H9 (cell line): Measurements from ENCODE around the gene TMEM123. TPM values are rescaled to one million over a fixed set of nuclear protein-coding genes. Genes with fewer than 3 reads are reported as not detected.

Experiments used
- DNase-seq: peaks from one replicate; pipeline ENCODE4 v3.0.0-alpha.2; 2017
- H2AFZ ChIP-seq: one replicate; pipeline ENCODE4 v1.6.1; 2013; ENCODE audit warnings: mild to moderate bottlenecking, low read length, control low read depth, moderate library complexity
- H2AK5ac ChIP-seq: 2 replicates; pipeline ENCODE4 v1.6.1; 2013; ENCODE audit warnings: low read length, control low read depth, mixed read lengths; ENCODE audit not compliant: insufficient read length
- H2BK120ac ChIP-seq: one replicate; pipeline ENCODE4 v1.6.1; 2013; ENCODE audit warnings: low read depth, mild to moderate bottlenecking, low read length, control low read depth, inconsistent platforms; ENCODE audit not compliant: poor library complexity, severe bottlenecking
- H2BK12ac ChIP-seq: 2 replicates; pipeline ENCODE4 v1.6.1; 2013; ENCODE audit warnings: low read length, control low read depth, mixed read lengths, low read depth; ENCODE audit not compliant: insufficient read length
- H2BK15ac ChIP-seq: 2 replicates; pipeline ENCODE4 v1.6.1; 2013; ENCODE audit warnings: low read depth, low read length, control low read depth
- H2BK20ac ChIP-seq: one replicate; pipeline ENCODE4 v1.6.1; 2013; ENCODE audit warnings: low read depth, mild to moderate bottlenecking, low read length, control low read depth, inconsistent platforms; ENCODE audit not compliant: poor library complexity, severe bottlenecking
- H2BK5ac ChIP-seq: 2 replicates; pipeline ENCODE4 v1.6.1; 2013; ENCODE audit warnings: low read length, control low read depth, mixed read lengths; ENCODE audit not compliant: insufficient read length
- H3K14ac ChIP-seq: 2 replicates; pipeline ENCODE4 v1.6.1; 2013; ENCODE audit warnings: low read length, control low read depth; ENCODE audit not compliant: insufficient read depth
- H3K18ac ChIP-seq: 2 replicates; pipeline ENCODE4 v1.6.1; 2013; ENCODE audit warnings: low read depth, mild to moderate bottlenecking, mixed read lengths, low read length, control low read depth; ENCODE audit not compliant: insufficient read length
- H3K23ac ChIP-seq: 2 replicates; pipeline ENCODE4 v1.6.1; 2013; ENCODE audit warnings: low read length, control low read depth, mixed read lengths, low read depth; ENCODE audit not compliant: insufficient read length
- H3K23me2 ChIP-seq: 2 replicates; pipeline ENCODE4 v1.6.1; 2013; ENCODE audit warnings: low read depth, mild to moderate bottlenecking, mixed read lengths, low read length, control low read depth; ENCODE audit not compliant: insufficient read length, poor library complexity, severe bottlenecking
- H3K27ac ChIP-seq: 2 replicates; pipeline ENCODE4 v1.5.1; 2013; ENCODE audit warnings: low read length, control low read depth, mixed read lengths, low read depth; ENCODE audit not compliant: insufficient read length
- H3K27me3 ChIP-seq: 2 replicates; pipeline ENCODE4 v1.6.1; 2013; ENCODE audit warnings: low read length, control low read depth, inconsistent platforms; ENCODE audit not compliant: insufficient read depth
- H3K4ac ChIP-seq: 2 replicates; pipeline ENCODE4 v1.6.1; 2013; ENCODE audit warnings: low read depth, mild to moderate bottlenecking, control low read depth, inconsistent platforms, low read length, moderate library complexity
- H3K4me1 ChIP-seq: 2 replicates; pipeline ENCODE4 v1.6.1; 2013; ENCODE audit warnings: low read length, control low read depth, inconsistent platforms; ENCODE audit not compliant: insufficient read depth
- H3K4me2 ChIP-seq: 2 replicates; pipeline ENCODE4 v1.6.1; 2013; ENCODE audit warnings: low read length, control low read depth, mixed read lengths; ENCODE audit not compliant: insufficient read length, insufficient read depth
- H3K56ac ChIP-seq: 2 replicates; pipeline ENCODE4 v1.6.1; 2013; ENCODE audit warnings: low read depth, mild to moderate bottlenecking, mixed read lengths, low read length, control low read depth; ENCODE audit not compliant: insufficient read length
- H3K79me1 ChIP-seq: 2 replicates; pipeline ENCODE4 v1.6.1; 2013; ENCODE audit warnings: low read depth, mild to moderate bottlenecking, moderate library complexity, low read length, control low read depth, inconsistent platforms; ENCODE audit not compliant: insufficient read depth, poor library complexity, severe bottlenecking
- H3K79me2 ChIP-seq: 2 replicates; pipeline ENCODE4 v1.6.1; 2013; ENCODE audit warnings: low read length, control low read depth, inconsistent platforms; ENCODE audit not compliant: insufficient read depth
- H3K9ac ChIP-seq: 2 replicates; pipeline ENCODE4 v1.6.1; 2013; ENCODE audit warnings: low read length, control low read depth, mixed read lengths; ENCODE audit not compliant: insufficient read length; ENCODE audit errors: extremely low read depth
- H3K9me3 ChIP-seq: one replicate; pipeline ENCODE4 v1.6.1; 2013; ENCODE audit warnings: low read depth, low read length, inconsistent platforms; ENCODE audit not compliant: control insufficient read depth
- H3T11ph ChIP-seq: one replicate; pipeline ENCODE4 v1.6.1; 2013; ENCODE audit warnings: mild to moderate bottlenecking, low read length, control low read depth, inconsistent platforms
- H4K20me1 ChIP-seq: one replicate; pipeline ENCODE4 v1.6.1; 2013; ENCODE audit not compliant: control insufficient read depth, insufficient read length, insufficient read depth
- H4K5ac ChIP-seq: 2 replicates; pipeline ENCODE4 v1.6.1; 2013; ENCODE audit warnings: low read depth, mild to moderate bottlenecking, mixed read lengths, low read length, control low read depth; ENCODE audit not compliant: insufficient read length
- H4K8ac ChIP-seq: replicated peaks from 2 replicates; pipeline ENCODE4 v1.6.1; 2013; ENCODE audit warnings: low read length, control low read depth, mixed read lengths, low read depth; ENCODE audit not compliant: insufficient read length
- H4K91ac ChIP-seq: 2 replicates; pipeline ENCODE4 v1.6.1; 2013; ENCODE audit warnings: low read depth, mild to moderate bottlenecking, moderate library complexity, mixed read lengths, low read length, control low read depth; ENCODE audit not compliant: insufficient read length
- H3K27ac Mint-ChIP-seq, 3 experiments: 2 replicates in 2 of 3; 3 replicates in 1 of 3; pipeline ENCODE4 v1.8.0; 2020 to 2021; ENCODE audit warnings: mixed read lengths in 3 of 3, mild to moderate bottlenecking in 1 of 3, moderate library complexity in 1 of 3
- H3K27me3 Mint-ChIP-seq: 2 replicates; pipeline ENCODE4 v1.8.0; 2021; ENCODE audit warnings: low read depth, mild to moderate bottlenecking, moderate library complexity, mixed read lengths
- H3K36me3 Mint-ChIP-seq, 3 experiments: 2 replicates in 2 of 3; 3 replicates in 1 of 3; pipeline ENCODE4 v1.8.0; 2020 to 2021; ENCODE audit warnings: low read depth in 3 of 3, mixed read lengths in 3 of 3; ENCODE audit not compliant: insufficient read depth in 1 of 3
- H3K4me1 Mint-ChIP-seq, 2 experiments: 2 replicates each; pipeline ENCODE4 v1.8.0; 2020; ENCODE audit warnings: mixed read lengths in 2 of 2
- H3K4me3 Mint-ChIP-seq, 2 experiments: 2 replicates in 1 of 2; 3 replicates in 1 of 2; pipeline ENCODE4 v1.8.0; 2020 to 2021; ENCODE audit warnings: mild to moderate bottlenecking in 2 of 2, mixed read lengths in 2 of 2, moderate library complexity in 1 of 2
- H3K9me3 Mint-ChIP-seq, 2 experiments: 2 replicates in 1 of 2; 3 replicates in 1 of 2; pipeline ENCODE4 v1.8.0; 2020; ENCODE audit warnings: mild to moderate bottlenecking in 2 of 2, mixed read lengths in 2 of 2, moderate library complexity in 1 of 2
- WGBS: extraction: QIAGEN DNeasy Blood & Tissue Kit; methylation state at CpG from one replicate; pipeline ENCODE4 v1.1.7; 2013; ENCODE audit warnings: missing lambda C conversion rate, low lambda C conversion rate, mixed read lengths; ENCODE audit not compliant: insufficient read length; ENCODE audit errors: extremely low coverage; 5-methylcytosine and 5-hydroxymethylcytosine counted together
- total RNA-seq: library from RNA; stranded (reverse); gene quantifications from 2 replicates; pipeline ENCODE4 v1.2.1, GENCODE V29; 2021
- TF ChIP-seq, protein P1 (sequence below): fragments of 200-600 bp; sonication (generic); conservative IDR thresholded peaks from 3 replicates; pipeline ENCODE4 v1.8.0; 2021; ENCODE audit warnings: antibody characterized with exemption, mild to moderate bottlenecking

The TMEM123 gene
- total RNA-seq, 1 experiment from 2014 or later: 76.7 TPM

DNA sequence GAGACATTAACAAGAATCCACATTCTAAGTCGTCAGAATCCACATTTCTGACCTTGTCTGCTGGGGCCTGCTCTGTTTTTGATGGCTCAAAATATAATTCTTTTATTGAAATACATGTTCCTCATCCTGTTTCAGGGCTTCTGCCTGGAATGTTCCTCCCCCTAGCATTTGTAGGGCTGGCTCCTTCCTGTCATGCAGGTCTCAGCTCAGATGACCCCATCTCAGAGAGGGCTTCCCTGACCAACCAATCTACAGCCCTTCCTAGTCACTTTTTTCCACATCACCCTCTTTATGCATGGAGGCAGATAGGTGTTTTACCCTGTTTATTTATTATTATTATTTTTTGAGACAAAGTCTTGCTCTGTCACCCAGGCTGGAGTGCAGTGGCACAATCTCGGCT is 14.8 kb downstream of the TMEM123 start:
- Histone ChIP-seq H2BK12ac (no peak overlapping the region), H2BK15ac (no peak overlapping the region), H3K79me1 (no peaks in the 10 kb centered on the region), H3K4me2 (no peak overlapping the region), H3K14ac (no peak overlapping the region), H4K91ac (no peak overlapping the region), H3K4me1 (no peaks in the 10 kb centered on the region; the same call in 1 of the 2 replicates), H3K27me3 (no peaks in the 10 kb centered on the region), H3K23ac (no peak overlapping the region), H4K8ac (no peak overlapping the region), H3K9me3 (no peaks in the 10 kb centered on the region), H3K18ac (no peak overlapping the region), H4K20me1 (no peaks in the 10 kb centered on the region), H4K5ac (no peak overlapping the region), H3T11ph (no peak overlapping the region), H3K56ac (no peak overlapping the region), H2BK20ac (no peak overlapping the region), H3K9ac (no peak overlapping the region), H3K27ac (no peak overlapping the region), H3K23me2 (no peaks in the 10 kb centered on the region), H2BK120ac (no peak overlapping the region), H2AK5ac (no peak overlapping the region), H3K79me2 (no peaks in the 10 kb centered on the region), H2BK5ac (no peak overlapping the region), H3K4ac (no peak overlapping the region), H2AFZ (no peak overlapping the region)
- Mint-ChIP-seq H3K27ac (no peak overlapping the region), H3K4me3 (no peak overlapping the region), H3K27me3 (no peaks in the 10 kb centered on the region), H3K9me3 (peaks cover 29 to 37% of the 10 kb centered on the region in 2 experiments), H3K36me3 (peaks cover 30 to 68% (median 58%) of the 10 kb centered on the region in 3 experiments), H3K4me1 (peaks cover 19 to 39% of the 10 kb centered on the region in 2 experiments)
- DNase-seq: no peak
- TF ChIP-seq, protein P1, sequence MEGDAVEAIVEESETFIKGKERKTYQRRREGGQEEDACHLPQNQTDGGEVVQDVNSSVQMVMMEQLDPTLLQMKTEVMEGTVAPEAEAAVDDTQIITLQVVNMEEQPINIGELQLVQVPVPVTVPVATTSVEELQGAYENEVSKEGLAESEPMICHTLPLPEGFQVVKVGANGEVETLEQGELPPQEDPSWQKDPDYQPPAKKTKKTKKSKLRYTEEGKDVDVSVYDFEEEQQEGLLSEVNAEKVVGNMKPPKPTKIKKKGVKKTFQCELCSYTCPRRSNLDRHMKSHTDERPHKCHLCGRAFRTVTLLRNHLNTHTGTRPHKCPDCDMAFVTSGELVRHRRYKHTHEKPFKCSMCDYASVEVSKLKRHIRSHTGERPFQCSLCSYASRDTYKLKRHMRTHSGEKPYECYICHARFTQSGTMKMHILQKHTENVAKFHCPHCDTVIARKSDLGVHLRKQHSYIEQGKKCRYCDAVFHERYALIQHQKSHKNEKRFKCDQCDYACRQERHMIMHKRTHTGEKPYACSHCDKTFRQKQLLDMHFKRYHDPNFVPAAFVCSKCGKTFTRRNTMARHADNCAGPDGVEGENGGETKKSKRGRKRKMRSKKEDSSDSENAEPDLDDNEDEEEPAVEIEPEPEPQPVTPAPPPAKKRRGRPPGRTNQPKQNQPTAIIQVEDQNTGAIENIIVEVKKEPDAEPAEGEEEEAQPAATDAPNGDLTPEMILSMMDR: no peak
- no CpG with 5 or more reads among the region's 2 CpGs for whole genome bisulfite sequencing
